Sigmoid colon (tissue), 4 donors: ENCODE results near the gene IFT20.

Experiments used
- EP300 ChIP-seq, 4 donors: sonication (generic); formaldehyde crosslinking; IDR thresholded peaks; one replicate each; pipeline ENCODE4 v1.6.1; 2017; ENCODE audit warnings: antibody characterized with exemption in 4 of 4
- POLR2A ChIP-seq, 2 donors: fragments of 450-650 bp; IDR thresholded peaks; one replicate each; pipeline ENCODE4 v1.6.1; 2016; ENCODE audit warnings: antibody characterized with exemption in 2 of 2, mild to moderate bottlenecking in 2 of 2, moderate library complexity in 2 of 2
- TF ChIP-seq, protein P1 (sequence below), 4 experiments: fragments of 450-650 bp in 3 of 4; fragments of 200-600 bp in 1 of 4; IDR thresholded peaks; one replicate each; pipeline ENCODE4 v1.5.1; 2016 to 2019; ENCODE audit warnings: antibody characterized with exemption in 4 of 4, mild to moderate bottlenecking in 3 of 4, moderate library complexity in 2 of 4

DNA sequence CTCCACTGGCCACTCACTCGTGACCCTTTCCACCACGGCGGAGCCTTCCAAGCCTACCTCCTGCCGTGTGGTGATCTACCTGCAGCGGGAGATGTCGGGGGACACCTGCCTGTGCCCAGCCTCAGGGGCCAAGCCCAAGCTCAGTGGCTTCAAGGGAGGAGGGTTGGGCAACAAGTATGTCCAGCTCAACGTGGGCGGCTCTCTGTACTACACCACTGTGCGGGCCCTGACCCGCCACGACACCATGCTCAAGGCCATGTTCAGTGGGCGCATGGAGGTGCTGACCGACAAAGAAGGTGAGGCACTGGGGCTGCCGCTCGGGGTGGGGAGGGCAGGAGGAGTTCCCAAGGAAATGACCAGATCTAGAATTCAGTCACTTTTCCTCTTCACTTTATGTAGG, 4.2 kb upstream of the IFT20 start:
- TF ChIP-seq EP300 (IDR thresholded peaks at IDR 0.05) = no peak
- TF ChIP-seq, protein P1, sequence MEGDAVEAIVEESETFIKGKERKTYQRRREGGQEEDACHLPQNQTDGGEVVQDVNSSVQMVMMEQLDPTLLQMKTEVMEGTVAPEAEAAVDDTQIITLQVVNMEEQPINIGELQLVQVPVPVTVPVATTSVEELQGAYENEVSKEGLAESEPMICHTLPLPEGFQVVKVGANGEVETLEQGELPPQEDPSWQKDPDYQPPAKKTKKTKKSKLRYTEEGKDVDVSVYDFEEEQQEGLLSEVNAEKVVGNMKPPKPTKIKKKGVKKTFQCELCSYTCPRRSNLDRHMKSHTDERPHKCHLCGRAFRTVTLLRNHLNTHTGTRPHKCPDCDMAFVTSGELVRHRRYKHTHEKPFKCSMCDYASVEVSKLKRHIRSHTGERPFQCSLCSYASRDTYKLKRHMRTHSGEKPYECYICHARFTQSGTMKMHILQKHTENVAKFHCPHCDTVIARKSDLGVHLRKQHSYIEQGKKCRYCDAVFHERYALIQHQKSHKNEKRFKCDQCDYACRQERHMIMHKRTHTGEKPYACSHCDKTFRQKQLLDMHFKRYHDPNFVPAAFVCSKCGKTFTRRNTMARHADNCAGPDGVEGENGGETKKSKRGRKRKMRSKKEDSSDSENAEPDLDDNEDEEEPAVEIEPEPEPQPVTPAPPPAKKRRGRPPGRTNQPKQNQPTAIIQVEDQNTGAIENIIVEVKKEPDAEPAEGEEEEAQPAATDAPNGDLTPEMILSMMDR (IDR thresholded peaks at IDR 0.05) = no peak
- no peak for TF ChIP-seq POLR2A (IDR thresholded peaks at IDR 0.05)
